ENCODE results near the gene ISL1.

DNA sequence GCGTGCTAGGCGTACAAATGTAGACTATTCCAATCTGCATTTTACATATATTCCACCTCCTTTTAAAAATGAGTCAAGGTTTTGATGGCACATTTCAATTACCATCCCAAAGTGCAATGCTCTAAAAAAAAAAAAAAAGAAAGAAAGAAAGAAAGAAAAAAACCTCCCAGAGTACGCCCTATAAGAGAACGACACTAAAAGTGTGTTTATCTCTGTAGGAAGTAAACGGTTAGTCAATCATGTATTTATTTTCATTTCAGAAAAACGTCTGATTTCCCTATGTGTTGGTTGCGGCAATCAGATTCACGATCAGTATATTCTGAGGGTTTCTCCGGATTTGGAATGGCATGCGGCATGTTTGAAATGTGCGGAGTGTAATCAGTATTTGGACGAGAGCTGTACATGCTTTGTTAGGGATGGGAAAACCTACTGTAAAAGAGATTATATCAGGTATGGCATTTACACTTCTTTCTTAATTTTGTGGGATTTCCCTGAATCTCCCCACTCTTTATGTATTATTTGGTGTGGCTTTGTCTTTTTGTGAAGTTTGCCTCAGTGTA, 1.1 kb downstream of the ISL1 start:
- TF ChIP-seq, protein P1, sequence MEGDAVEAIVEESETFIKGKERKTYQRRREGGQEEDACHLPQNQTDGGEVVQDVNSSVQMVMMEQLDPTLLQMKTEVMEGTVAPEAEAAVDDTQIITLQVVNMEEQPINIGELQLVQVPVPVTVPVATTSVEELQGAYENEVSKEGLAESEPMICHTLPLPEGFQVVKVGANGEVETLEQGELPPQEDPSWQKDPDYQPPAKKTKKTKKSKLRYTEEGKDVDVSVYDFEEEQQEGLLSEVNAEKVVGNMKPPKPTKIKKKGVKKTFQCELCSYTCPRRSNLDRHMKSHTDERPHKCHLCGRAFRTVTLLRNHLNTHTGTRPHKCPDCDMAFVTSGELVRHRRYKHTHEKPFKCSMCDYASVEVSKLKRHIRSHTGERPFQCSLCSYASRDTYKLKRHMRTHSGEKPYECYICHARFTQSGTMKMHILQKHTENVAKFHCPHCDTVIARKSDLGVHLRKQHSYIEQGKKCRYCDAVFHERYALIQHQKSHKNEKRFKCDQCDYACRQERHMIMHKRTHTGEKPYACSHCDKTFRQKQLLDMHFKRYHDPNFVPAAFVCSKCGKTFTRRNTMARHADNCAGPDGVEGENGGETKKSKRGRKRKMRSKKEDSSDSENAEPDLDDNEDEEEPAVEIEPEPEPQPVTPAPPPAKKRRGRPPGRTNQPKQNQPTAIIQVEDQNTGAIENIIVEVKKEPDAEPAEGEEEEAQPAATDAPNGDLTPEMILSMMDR (conservative IDR thresholded peaks at IDR 0.05; ENCODE audit: low read depth, low read length), result no peak
- TF ChIP-seq EZH2 (IDR thresholded peaks at IDR 0.05; ENCODE audit: borderline replicate concordance, low read depth, low read length, poor library complexity, severe bottlenecking), result no peak
